ENCODE results near the gene RNF144B.

The RNF144B gene

GRCh38 chr6:18488004-18488403, 100.9 kb downstream of the RNF144B start:
- H3K4me3 ChIP-seq (ENCODE audit: low read depth, low read length), result no peak overlapping the region
- TF ChIP-seq MYC (IDR thresholded peaks at IDR 0.05; ENCODE audit: low read depth, low read length) (no peak), CTCF (IDR thresholded peaks at IDR 0.05; ENCODE audit: low read depth, low read length) (no peak), MAX (IDR thresholded peaks at IDR 0.05; ENCODE audit: low read depth, low read length) (no peak), POLR2A (IDR thresholded peaks at IDR 0.05; ENCODE audit: extremely low read depth, insufficient read length) (no peak)
- no peak for DNase-seq (ENCODE audit: low read depth)

GRCh38 chr6:18488526-18489270, 101.5 kb downstream of the RNF144B start:
- TF ChIP-seq CTCF (IDR thresholded peaks at IDR 0.05; ENCODE audit: low read depth, low read length) (no peak), MAX (IDR thresholded peaks at IDR 0.05; ENCODE audit: low read depth, low read length) (no peak), MYC (IDR thresholded peaks at IDR 0.05; ENCODE audit: low read depth, low read length) (no peak), POLR2A (IDR thresholded peaks at IDR 0.05; ENCODE audit: extremely low read depth, insufficient read length) (no peak)
- no peak overlapping the region for H3K4me3 ChIP-seq (ENCODE audit: low read depth, low read length)
- DNase-seq (ENCODE audit: low read depth), result no peak

GRCh38 chr6:18489335-18489734, 102.2 kb downstream of the RNF144B start:
- no peak for TF ChIP-seq CTCF (IDR thresholded peaks at IDR 0.05; ENCODE audit: low read depth, low read length)
- no peak for DNase-seq (ENCODE audit: low read depth)
- H3K4me3 ChIP-seq (ENCODE audit: low read depth, low read length), result no peak overlapping the region

GRCh38 chr6:18491308-18492045, 104.3 kb downstream of the RNF144B start:
- DNase-seq (ENCODE audit: low read depth), result no peak
- H3K4me3 ChIP-seq (ENCODE audit: low read depth, low read length), result no peak overlapping the region
- TF ChIP-seq MYC (IDR thresholded peaks at IDR 0.05; ENCODE audit: low read depth, low read length), result no peak
- TF ChIP-seq CTCF (IDR thresholded peaks at IDR 0.05; ENCODE audit: low read depth, low read length), result no peak
- no peak for TF ChIP-seq MAX (IDR thresholded peaks at IDR 0.05; ENCODE audit: low read depth, low read length)
- TF ChIP-seq POLR2A (IDR thresholded peaks at IDR 0.05; ENCODE audit: extremely low read depth, insufficient read length), result no peak

GRCh38 chr6:18492972-18493371, 105.8 kb downstream of the RNF144B start:
- no peak for DNase-seq (ENCODE audit: low read depth)
- TF ChIP-seq CTCF (IDR thresholded peaks at IDR 0.05; ENCODE audit: low read depth, low read length) (no peak), MYC (IDR thresholded peaks at IDR 0.05; ENCODE audit: low read depth, low read length) (no peak), MAX (IDR thresholded peaks at IDR 0.05; ENCODE audit: low read depth, low read length) (no peak), POLR2A (IDR thresholded peaks at IDR 0.05; ENCODE audit: extremely low read depth, insufficient read length) (no peak)
- no peak overlapping the region for H3K4me3 ChIP-seq (ENCODE audit: low read depth, low read length)

Measured in NB4 (cell line).